K562 (cell line): ENCODE data around the gene RNF181. TPM values are rescaled to one million over a fixed set of nuclear protein-coding genes. Genes with fewer than 3 reads are reported as not detected.

Experiments used
- CAMTA2 ChIP-seq: fragments of 250-450 bp; sonication (Bioruptor Pico); conservative IDR thresholded peaks from 2 replicates; pipeline ENCODE4 v1.5.1; 2022
- E2F4 ChIP-seq: sonication (generic); formaldehyde crosslinking; IDR thresholded peaks from 2 replicates; pipeline ENCODE4 v1.8.0; 2022; ENCODE audit warnings: mild to moderate bottlenecking, low read depth, missing genetic modification reagents
- EP300 ChIP-seq: IDR thresholded peaks from 2 replicates; pipeline ENCODE4 v1.6.1; 2012; ENCODE audit warnings: low read length, improper control_type of control experiment
- HDAC8 ChIP-seq: fragments of 450-650 bp; IDR thresholded peaks from 2 replicates; pipeline ENCODE4 v1.6.1; 2016; ENCODE audit warnings: mild to moderate bottlenecking, missing genetic modification characterization, moderate library complexity, missing compliant biosample characterization
- HES1 ChIP-seq: fragments of 450-650 bp; IDR thresholded peaks from 2 replicates; pipeline ENCODE4 v1.6.1; 2016; ENCODE audit warnings: low read depth, mild to moderate bottlenecking, moderate library complexity
- HINFP ChIP-seq: fragments of 450-650 bp; conservative IDR thresholded peaks from 2 replicates; pipeline ENCODE4 v1.6.1; 2016; ENCODE audit warnings: missing genetic modification characterization, low read depth, mild to moderate bottlenecking, control low read depth, missing compliant biosample characterization
- JUND ChIP-seq, 2 experiments: IDR thresholded peaks; 2 replicates in 1 of 2; 3 replicates in 1 of 2; pipeline ENCODE4 v1.6.1; 2011; ENCODE audit warnings: borderline replicate concordance in 2 of 2, low read depth in 2 of 2, low read length in 2 of 2, improper control_type of control experiment in 1 of 2, missing biosample characterization in 1 of 2, missing genetic modification characterization in 1 of 2, missing genetic modification reagents in 1 of 2
- MTA2 ChIP-seq: fragments of 450-650 bp; IDR thresholded peaks from 2 replicates; pipeline ENCODE4 v1.6.1; 2016; ENCODE audit warnings: low read depth
- MYC ChIP-seq, 2 experiments: fragments of 250-450 bp in 1 of 2; sonication (Bioruptor Pico) in 1 of 2; IDR thresholded peaks; 2 replicates each; pipeline versions ENCODE4 v1.5.1 to v1.6.1; 2012 to 2021; ENCODE audit warnings: low read depth in 2 of 2, borderline replicate concordance in 1 of 2, improper control_type of control experiment in 1 of 2, low read length in 1 of 2, mild to moderate bottlenecking in 1 of 2, moderate library complexity in 1 of 2
- NBN ChIP-seq: fragments of 450-650 bp; IDR thresholded peaks from 2 replicates; pipeline ENCODE4 v1.6.1; 2016; ENCODE audit warnings: low read depth, mild to moderate bottlenecking
- PCBP2 ChIP-seq: fragments of 200-400 bp; formaldehyde crosslinking; IDR thresholded peaks from 2 replicates; pipeline ENCODE4 v1.6.1; 2018; ENCODE audit warnings: low read length, low read depth, mild to moderate bottlenecking, moderate library complexity; ENCODE audit not compliant: poor library complexity, severe bottlenecking
- RHOXF2B ChIP-seq: fragments of 250-450 bp; sonication (Bioruptor Pico); conservative IDR thresholded peaks from 2 replicates; pipeline ENCODE4 v1.5.1; 2021
- SMARCC2 ChIP-seq: fragments of 450-650 bp; IDR thresholded peaks from 2 replicates; pipeline ENCODE4 v1.6.1; 2017; ENCODE audit warnings: antibody characterized with exemption, moderate library complexity, mild to moderate bottlenecking, low read depth
- SMC3 ChIP-seq: conservative IDR thresholded peaks from 2 replicates; pipeline ENCODE4 v1.6.1; 2011; ENCODE audit warnings: low read depth, low read length, improper control_type of control experiment; ENCODE audit not compliant: insufficient read depth
- TCF3 ChIP-seq: sonication (generic); formaldehyde crosslinking; IDR thresholded peaks from 2 replicates; pipeline ENCODE4 v1.4.0; 2020; ENCODE audit warnings: mild to moderate bottlenecking, missing genetic modification reagents
- U2AF1 ChIP-seq: fragments of 200-400 bp; formaldehyde crosslinking; optimal IDR thresholded peaks from 2 replicates; pipeline ENCODE3; 2017; ENCODE audit warnings: mild to moderate bottlenecking, low read depth, low read length, moderate library complexity
- U2AF2 ChIP-seq: fragments of 200-400 bp; formaldehyde crosslinking; optimal IDR thresholded peaks from 2 replicates; pipeline ENCODE3; 2017; ENCODE audit warnings: low read depth, mild to moderate bottlenecking, low read length
- ZNF175 ChIP-seq: fragments of 200-800 bp; sonication (Bioruptor generic); IDR thresholded peaks from 2 replicates; pipeline ENCODE4 v1.6.1; 2016; ENCODE audit warnings: low read depth, mild to moderate bottlenecking, missing genetic modification characterization, missing compliant biosample characterization
- ZNF280B ChIP-seq: fragments of 250-450 bp; sonication (Bioruptor Pico); IDR thresholded peaks from 2 replicates; pipeline ENCODE4 v1.5.1; 2021; ENCODE audit warnings: mild to moderate bottlenecking
- ZNF778 ChIP-seq: fragments of 450-650 bp; formaldehyde crosslinking; IDR thresholded peaks from 2 replicates; pipeline ENCODE4 v1.4.0; 2020; ENCODE audit warnings: mild to moderate bottlenecking, moderate library complexity
- ZSCAN29 ChIP-seq: fragments of 450-650 bp; IDR thresholded peaks from 2 replicates; pipeline ENCODE4 v1.6.1; 2017
- polyA plus RNA-seq, 8 experiments: library from polyadenylated mRNA; depleted of rRNA in 4 of 8; stranded (reverse) in 5 of 8; unstranded in 3 of 8; fragments of >200 nt; fragmentation: Nextera tagmentation in 2 of 8; fragmentation: Illumina TruSeq in 1 of 8; extraction: Ambion mirVana in 2 of 8; extraction: Trizol in 1 of 8; gene quantifications; 2 replicates each; pipeline versions ENCODE4 v1.2.1 to v1.2.3, GENCODE V29; 2011 to 2014; ENCODE audit warnings: inconsistent platforms in 1 of 8, missing spikeins in 1 of 8
- total RNA-seq, 7 experiments: library from RNA; depleted of rRNA in 6 of 7; stranded (reverse); fragments of >200 nt in 6 of 7; fragmentation: Illumina TruSeq in 2 of 7; extraction: Trizol in 2 of 7; gene quantifications; 2 replicates each; pipeline versions ENCODE4 v1.2.1 to v1.2.3, GENCODE V29; 2011 to 2021; ENCODE audit warnings: low replicate concordance in 1 of 7

RNF181 gene
- total and polyA plus RNA-seq, 9 of the 15 experiments (the other 6 are each of a cell fraction or from before 2014, with no cell fraction given) = 139 to 492 (median 253) TPM

- TF ChIP-seq JUND (IDR thresholded peaks at IDR 0.05; ENCODE audit: borderline replicate concordance, low read depth, low read length) (peak; percentile 94), JUND (tag; IDR thresholded peaks at IDR 0.05; ENCODE audit: borderline replicate concordance, low read depth, low read length) (peak; percentile 95; the same call in 2 of the 3 replicates), RHOXF2B (CRISPR knock-in tag) (no peak), PCBP2 (no peak), NBN (no peak; the same call in 1 of the 2 replicates), HES1 (no peak), CAMTA2 (CRISPR knock-in tag) (no peak), MYC (IDR thresholded peaks at IDR 0.05; ENCODE audit: low read depth, low read length) (0 out of 2 replicates have a peak, but pooled peaks have one; percentile 21), MYC (CRISPR knock-in tag; IDR thresholded peaks at IDR 0.05; ENCODE audit: borderline replicate concordance, low read depth) (no peak), ZNF175 (CRISPR knock-in tag) (peak; percentile 88), MTA2 (peak; percentile 39), SMARCC2 (peak; percentile 91), HINFP (tag) (0 out of 2 replicates have a peak, but pooled peaks have one; percentile 30), ZNF280B (no peak), TCF3 (CRISPR knock-in tag) (peak; percentile 84), HDAC8 (tag) (0 out of 2 replicates have a peak, but pooled peaks have one; percentile 30), ZNF778 (CRISPR knock-in tag) (no peak), U2AF1 (no peak), U2AF2 (no peak), EP300 (peak; percentile 73), E2F4 (CRISPR knock-in tag) (no peak), ZSCAN29 (no peak), SMC3 (no peak)
Observed at GRCh38 chr2:85584857-85585780, 10.4 kb upstream of the RNF181 start (continued).
